Stromal cell of bone marrow (primary cell): ENCODE results near the gene POLD1.
"Not testable (repeated sequence)": the region's sequence is repeated elsewhere in the genome, so short reads cannot be mapped to it uniquely, and the experiment has no call there.

ENCODE experiments used
- DNase-seq: peaks from one replicate; pipeline ENCODE4 v3.0.0-alpha.2; 2012; ENCODE audit warnings: low read depth

The POLD1 gene

DNA sequence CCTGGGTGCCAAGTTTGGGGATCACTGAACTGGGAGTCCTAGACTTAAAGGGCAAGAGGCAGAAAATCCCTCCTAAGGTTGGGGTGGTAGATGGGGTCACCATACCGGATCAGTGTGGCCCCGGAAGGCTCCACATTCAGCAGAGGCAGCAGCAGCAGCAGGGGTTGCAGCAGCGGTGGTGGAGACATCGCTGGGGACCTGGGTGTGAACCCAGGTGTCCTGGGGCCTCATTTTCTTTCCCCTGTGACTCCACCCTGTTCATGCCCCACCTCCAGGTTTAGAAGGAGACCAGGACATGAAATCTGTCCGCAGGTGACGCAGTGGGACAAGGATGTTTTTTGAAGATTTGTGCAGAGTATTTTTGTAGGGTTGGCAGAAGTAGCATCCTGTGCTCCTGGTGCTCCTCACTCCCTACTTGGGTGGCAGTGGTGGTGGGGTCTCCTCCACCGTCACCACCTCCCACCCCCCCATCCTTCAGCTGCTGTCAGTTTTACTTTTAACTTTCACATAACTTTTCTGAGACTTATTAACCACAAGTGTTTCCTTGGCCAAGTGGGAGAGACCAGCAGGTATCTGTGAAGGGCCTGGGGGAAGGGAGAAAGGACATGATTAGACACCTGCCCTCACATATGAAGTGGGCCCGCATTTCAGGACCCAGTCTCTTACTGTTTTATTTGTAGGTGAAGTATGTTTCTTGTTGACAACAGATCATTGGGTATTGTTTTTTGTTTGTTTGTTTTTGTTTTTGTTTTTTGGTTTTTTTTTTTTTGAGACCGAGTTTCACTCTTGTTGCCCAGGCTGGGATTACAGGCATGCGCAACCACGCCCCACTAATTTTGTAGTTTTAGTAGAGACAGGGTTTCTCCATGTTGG is 18.5 kb upstream of the POLD1 start, which contains the start of gene NAPSA:
NAPSA (minus strand) TSS at position 206 of the 873 bp plus-strand sequence; CDS start at position 188, 18 bp downstream.
- no peak for DNase-seq

DNA sequence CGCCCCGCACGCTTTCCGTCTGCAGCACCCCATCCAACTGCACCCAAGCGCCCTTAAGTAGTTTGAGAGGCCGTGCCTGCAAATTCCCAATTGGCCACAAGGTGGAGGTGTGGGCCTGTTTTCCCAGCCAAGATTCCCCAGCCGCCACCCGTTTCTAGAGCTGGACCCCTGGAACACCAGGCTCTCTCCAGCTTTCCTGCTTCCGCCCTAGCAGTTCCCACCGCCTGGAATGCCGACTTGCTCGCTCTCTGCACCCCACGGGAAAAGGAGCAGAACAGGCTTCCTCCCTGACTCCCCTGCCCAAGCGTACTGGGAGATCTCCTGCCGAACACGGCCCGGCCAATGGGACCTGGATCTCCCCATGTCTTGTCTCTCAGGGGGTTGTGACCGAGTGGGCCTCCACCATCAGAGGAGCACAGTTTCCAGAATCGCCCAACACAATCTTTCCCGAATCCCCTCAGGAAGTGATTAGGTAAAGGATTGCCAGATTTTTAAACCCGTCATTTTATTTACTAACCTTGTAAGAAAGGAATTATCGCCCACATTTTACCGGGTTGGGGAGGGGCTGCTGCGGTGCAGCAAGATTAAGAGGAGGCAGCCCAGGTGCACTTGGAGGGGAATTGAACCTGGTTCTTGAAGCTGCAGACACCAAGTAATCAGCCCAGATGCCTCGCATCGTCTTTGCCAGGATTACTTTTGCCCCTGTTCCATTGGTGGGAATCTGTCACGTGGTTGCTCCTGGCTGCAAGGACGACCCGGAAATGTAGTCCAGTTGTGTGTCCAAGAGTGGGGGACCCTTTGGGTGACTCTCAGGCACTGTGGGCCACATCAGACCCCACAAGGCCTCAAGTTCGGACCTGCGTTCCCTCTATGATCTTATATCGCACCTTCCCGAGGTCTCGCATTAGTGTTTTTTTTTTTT is 15.2 kb upstream of the POLD1 start:
- peak; percentile 78 for DNase-seq

DNA sequence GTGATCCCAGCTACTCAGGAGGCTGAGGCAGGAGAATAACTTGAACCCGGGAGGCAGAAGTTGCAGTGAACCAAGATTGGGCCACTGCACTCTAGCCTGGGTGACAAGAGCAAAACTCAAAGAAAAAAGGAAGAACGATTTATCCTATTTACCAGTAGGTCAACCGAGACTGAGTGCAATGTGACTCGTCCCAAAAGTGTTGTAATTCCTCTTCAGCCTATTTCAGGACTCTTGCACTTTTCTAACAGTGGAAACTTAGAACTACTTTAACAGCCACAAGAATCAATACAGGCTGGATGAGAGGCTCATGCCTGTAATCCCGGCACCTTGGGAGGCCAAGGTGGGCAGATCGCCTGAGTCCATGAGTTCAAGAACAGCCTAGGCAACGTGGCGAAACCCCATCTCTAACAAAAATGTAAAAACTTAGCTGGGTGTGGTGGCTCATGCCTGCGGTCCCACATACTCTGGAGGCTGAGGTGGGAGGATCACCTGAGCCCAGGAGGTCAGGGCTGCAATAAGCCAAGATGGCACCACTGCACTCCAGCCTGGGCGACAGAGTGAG is 12.2 kb upstream of the POLD1 start:
- no peak for DNase-seq

- DNase-seq = peak; percentile 95
These were observed 7.7 kb upstream of the POLD1 start, which contains the start of gene NR1H2 for GRCh38 chr19:50376166-50377050. NR1H2 (plus strand) TSS chr19:50376457; CDS start chr19:50377606, 1,149 bp downstream.

- no peak for DNase-seq
These were observed 7.1 kb upstream of the POLD1 start for GRCh38 chr19:50377051-50377461.

GRCh38 chr19:50377517-50377916 is 6.6 kb upstream of the POLD1 start:
- DNase-seq = no peak

DNA sequence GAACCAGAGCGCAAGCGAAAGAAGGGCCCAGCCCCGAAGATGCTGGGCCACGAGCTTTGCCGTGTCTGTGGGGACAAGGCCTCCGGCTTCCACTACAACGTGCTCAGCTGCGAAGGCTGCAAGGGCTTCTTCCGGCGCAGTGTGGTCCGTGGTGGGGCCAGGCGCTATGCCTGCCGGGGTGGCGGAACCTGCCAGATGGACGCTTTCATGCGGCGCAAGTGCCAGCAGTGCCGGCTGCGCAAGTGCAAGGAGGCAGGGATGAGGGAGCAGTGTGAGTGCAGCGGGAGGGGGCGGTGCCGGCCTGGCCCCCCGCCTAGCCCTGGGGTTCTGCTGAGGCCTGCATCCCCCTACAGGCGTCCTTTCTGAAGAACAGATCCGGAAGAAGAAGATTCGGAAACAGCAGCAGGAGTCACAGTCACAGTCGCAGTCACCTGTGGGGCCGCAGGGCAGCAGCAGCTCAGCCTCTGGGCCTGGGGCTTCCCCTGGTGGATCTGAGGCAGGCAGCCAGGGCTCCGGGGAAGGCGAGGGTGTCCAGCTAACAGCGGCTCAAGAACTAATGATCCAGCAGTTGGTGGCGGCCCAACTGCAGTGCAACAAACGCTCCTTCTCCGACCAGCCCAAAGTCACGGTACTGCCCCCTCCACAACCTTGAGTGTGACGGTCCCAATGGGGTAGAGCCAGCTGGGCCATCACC is 5.8 kb upstream of the POLD1 start:
- DNase-seq = no peak

- no peak for DNase-seq
These were observed 5.3 kb upstream of the POLD1 start for GRCh38 chr19:50378863-50379236.

DNA sequence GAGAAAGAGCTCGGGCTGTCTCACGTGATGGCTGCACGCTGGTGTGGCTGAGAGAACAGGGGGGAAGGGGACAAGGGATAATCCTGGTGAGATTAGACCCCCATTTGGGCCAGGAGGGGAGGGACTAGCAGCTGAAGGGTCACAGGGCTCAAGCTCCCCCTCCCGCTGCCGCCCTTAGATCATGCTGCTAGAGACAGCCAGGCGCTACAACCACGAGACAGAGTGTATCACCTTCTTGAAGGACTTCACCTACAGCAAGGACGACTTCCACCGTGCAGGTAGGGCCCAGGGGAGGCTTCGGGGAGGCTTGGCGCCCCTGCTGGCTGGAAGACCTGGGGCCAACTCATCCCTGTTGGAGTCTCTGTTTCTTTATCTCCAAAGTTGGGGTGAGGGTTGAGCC is 4.5 kb upstream of the POLD1 start:
- no peak for DNase-seq

DNA sequence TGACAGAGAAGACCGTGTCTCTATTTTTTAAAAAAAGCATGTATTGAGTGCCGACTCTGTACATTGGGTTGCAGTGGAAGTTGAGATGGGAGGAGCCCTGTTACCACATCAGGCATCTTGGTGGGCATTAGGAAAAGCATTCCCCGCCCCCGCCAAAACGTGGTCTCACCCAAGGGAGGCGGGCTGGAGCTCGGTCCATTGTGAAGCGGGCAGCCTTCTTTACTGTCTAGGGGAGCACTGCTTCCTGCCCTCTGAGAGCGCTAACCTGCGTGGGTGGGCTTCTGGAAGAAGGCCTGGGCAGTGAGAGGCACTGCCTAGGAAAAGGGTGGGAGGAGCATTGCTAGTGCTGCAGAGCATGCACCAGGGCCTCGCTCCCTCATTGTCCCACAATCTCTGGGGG is 4.0 kb upstream of the POLD1 start:
- DNase-seq = no peak

DNA sequence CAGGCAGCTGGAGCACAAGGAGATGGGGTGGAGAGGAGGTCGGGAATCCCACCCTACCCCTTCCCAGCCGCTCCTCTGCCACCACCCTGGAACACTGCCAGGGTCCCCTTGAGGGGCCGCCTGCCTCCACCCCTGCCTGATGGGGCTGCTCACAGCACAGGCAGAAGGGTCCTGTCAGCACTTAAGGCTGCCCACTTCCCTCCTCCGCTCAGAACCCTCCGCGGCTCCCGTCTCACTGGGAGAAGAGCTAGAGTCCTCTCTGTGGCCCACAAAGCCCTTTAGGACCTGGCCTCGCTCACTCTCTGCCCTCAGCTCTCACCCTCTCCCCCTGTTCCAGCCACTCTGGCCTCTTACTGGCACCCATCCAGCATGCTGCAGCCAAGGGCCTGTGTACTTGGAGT is 3.4 kb upstream of the POLD1 start:
- no peak for DNase-seq

- no peak for DNase-seq
These were observed 2.0 kb upstream of the POLD1 start for GRCh38 chr19:50381881-50382729.

GRCh38 chr19:50383001-50383851 is 921 bp upstream of the POLD1 start:
- no peak for DNase-seq

GRCh38 chr19:50384685-50385535 is 763 bp downstream of the POLD1 start:
- DNase-seq = no peak

GRCh38 chr19:50387176-50387867 is 3.2 kb downstream of the POLD1 start:
- no peak for DNase-seq

DNA sequence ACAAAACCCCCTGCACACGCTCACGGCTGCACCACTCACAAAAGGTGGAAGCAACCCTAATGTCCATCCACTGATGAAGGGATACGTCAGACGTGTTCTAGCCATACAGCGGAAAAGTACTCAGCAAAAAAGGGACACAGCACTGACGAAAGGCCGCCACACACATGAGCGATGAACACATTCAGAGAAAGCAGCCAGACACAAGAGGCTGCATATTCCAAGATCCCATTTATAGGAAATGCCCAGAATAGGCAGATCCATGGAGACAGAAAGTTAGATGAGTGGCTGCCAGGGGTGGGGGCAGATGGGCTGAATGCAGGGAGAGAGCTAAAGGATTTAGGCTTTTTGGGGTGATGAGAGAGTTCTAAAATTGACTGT is 3.7 kb downstream of the POLD1 start:
- no peak for DNase-seq

DNA sequence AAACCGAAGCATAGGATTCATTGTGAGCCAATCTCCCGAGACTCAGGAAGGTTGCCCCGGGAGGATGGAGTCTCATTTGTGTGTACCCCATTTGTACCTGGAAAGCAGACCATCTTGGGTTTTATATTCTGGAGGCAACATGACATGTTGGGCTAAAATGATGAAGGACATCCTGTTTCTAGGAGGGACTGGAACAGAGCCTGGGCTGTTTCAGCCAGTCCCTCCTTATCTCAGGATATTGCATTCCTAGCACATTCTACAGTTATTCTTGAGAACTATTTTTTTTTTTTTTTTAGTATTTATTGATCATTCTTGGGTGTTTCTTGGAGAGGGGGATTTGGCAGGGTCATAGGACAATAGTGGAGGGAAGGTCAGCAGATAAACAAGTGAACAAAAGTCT is 6.1 kb downstream of the POLD1 start:
- DNase-seq = not testable (repeated sequence)
